ENCODE results near the gene SMC6. TPM values are rescaled to one million over a fixed set of nuclear protein-coding genes. Genes with fewer than 3 reads are reported as not detected.

Gene SMC6, protein sequence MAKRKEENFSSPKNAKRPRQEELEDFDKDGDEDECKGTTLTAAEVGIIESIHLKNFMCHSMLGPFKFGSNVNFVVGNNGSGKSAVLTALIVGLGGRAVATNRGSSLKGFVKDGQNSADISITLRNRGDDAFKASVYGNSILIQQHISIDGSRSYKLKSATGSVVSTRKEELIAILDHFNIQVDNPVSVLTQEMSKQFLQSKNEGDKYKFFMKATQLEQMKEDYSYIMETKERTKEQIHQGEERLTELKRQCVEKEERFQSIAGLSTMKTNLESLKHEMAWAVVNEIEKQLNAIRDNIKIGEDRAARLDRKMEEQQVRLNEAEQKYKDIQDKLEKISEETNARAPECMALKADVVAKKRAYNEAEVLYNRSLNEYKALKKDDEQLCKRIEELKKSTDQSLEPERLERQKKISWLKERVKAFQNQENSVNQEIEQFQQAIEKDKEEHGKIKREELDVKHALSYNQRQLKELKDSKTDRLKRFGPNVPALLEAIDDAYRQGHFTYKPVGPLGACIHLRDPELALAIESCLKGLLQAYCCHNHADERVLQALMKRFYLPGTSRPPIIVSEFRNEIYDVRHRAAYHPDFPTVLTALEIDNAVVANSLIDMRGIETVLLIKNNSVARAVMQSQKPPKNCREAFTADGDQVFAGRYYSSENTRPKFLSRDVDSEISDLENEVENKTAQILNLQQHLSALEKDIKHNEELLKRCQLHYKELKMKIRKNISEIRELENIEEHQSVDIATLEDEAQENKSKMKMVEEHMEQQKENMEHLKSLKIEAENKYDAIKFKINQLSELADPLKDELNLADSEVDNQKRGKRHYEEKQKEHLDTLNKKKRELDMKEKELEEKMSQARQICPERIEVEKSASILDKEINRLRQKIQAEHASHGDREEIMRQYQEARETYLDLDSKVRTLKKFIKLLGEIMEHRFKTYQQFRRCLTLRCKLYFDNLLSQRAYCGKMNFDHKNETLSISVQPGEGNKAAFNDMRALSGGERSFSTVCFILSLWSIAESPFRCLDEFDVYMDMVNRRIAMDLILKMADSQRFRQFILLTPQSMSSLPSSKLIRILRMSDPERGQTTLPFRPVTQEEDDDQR
- 10 to 100 TPM; 25.0 to 25.8 TPM for total RNA-seq

GRCh38 chr2:17753803-17754663, at the start of gene SMC6, which contains the start of gene GEN1:
SMC6 (minus strand) TSS chr2:17753810; CDS start chr2:17745946, 7,864 bp downstream.
GEN1 (plus strand) TSS chr2:17754138; CDS start chr2:17759944, 5,806 bp downstream.

Other genes starting within 250 kb of the SMC6 start
- gene RAD51AP2, start 235.4 kb downstream of the SMC6 start, total RNA-seq = not detected
- under 1 TPM in 1 of 2 donors, not detected in 1; 0.34 TPM for gene VSNL1, start 213.1 kb downstream of the SMC6 start, total RNA-seq
- 10 to 100 TPM; 20.0 to 21.3 TPM for gene GEN1, start 328 bp upstream of the SMC6 start, total RNA-seq
- gene MSGN1, start 62.6 kb upstream of the SMC6 start, total RNA-seq = not detected
- gene KCNS3, start 124.9 kb upstream of the SMC6 start, total RNA-seq = 10 to 100 TPM; 19.0 to 20.0 TPM